IPS DF 19.7 (cell line): Measurements from ENCODE around the gene TMUB2.
"Not testable (repeated sequence)": the region's sequence is repeated elsewhere in the genome, so short reads cannot be mapped to it uniquely, and the experiment has no call there.

ENCODE experiments used
- DNase-seq: peaks from one replicate; pipeline ENCODE4 v3.0.0-alpha.2; 2013; ENCODE audit warnings: low read depth, low spot score

TMUB2 gene

DNA sequence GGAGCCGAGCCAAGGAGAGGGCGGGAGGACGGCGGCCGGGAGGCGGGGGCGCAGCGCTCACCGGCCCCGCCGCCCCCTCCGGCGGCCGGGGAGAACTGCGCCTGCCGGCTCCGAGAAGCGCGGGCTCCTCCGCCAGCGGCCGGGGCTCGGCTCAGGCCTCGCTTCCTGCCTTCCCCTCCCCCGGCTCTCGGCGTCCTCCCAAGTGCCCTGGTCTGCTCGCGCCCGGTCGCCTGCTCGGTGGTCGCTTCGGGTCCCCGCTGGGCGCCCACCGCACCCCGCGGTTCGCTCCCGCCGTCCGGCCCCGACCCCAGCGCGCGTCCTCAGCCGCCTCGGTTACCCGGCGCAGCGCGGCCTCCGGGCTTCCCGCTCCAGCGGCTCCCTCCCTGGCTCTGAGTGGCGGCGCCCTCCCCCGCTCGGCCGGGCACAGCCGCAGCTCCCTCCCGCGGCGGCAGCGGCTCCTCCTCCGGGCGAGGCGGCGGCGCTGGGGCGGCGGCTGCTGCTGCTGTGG lies 32.4 kb downstream of the TMUB2 start:
- DNase-seq, result no peak

DNA sequence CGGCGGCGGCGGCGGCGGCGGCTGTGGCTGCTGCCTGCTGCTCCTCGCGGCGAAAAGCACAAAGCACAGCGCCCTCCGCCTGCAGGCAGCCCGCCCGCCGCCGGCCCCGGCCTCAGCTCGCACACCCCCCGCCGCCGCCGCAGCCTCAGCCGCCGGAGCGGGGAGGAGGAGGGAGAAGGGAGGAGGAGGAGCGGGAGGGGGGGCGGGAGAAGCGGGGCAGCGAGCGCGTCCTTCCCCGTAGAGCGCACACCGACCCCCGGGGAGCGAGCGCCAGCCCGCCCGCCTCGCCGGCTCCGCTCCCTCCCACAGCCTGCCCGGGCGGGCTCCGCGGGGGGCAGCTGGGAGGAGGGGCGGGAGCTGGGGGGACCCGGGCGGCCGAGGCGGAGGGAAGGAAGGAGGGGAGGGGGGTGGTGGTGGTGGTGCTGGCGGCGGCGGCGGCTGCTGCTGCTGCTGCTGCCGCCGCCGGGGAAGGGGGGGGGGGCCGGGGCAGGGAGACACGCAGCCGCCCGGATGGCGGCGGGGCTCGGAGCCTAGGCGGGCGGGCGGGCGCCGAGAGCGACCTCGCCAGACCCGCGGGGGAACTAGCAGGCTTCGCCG lies 32.9 kb downstream of the TMUB2 start, which contains the start of gene UBTF:
UBTF (minus strand) TSS at position 60 of the 597 bp plus-strand sequence. CDS start 1,446 bp downstream, outside the sequence.
- no peak for DNase-seq

- DNase-seq, result no peak
These were observed 33.7 kb downstream of the TMUB2 start for GRCh38 chr17:44220213-44221083.

DNA sequence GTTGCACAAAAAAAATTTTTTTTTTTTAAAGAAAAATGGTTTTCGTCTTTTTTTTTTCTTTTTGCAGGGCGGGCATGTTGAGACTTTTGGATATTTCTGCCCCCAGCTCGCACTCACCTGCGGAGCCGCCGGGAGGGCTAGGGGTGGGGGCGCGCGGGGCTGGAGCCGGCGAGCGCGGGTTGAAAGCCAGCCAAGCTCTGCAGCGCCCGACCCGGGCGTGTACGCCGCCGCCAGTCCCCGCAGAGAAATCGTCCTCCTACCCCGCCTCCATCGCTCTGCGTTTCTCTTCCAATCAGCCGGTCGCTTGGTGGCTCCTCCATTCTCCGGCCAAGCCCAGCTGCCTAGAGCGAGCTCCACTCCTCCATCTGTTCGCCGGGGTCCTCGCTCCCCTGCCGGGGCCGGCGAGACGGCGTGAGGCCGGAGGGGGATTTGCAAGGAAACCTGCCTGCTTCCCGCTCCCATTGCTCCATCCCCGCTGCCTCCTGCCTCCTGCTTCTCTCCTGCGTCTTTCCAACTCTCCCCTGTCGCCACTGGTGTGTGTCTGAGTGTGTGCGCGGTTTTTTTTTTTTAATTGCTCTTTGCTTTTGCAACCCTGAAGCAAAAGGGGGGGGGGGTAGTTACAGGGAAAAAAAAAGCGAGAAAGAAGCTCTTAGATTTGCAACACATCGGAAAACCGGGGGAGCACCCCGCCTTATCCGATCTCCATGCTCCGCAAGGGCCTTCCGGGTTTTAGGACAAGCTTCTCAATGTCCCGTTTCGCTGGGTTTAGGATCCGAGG lies 34.5 kb downstream of the TMUB2 start:
- no peak for DNase-seq

GRCh38 chr17:44221862-44222111 lies 35.0 kb downstream of the TMUB2 start:
- no peak for DNase-seq

DNA sequence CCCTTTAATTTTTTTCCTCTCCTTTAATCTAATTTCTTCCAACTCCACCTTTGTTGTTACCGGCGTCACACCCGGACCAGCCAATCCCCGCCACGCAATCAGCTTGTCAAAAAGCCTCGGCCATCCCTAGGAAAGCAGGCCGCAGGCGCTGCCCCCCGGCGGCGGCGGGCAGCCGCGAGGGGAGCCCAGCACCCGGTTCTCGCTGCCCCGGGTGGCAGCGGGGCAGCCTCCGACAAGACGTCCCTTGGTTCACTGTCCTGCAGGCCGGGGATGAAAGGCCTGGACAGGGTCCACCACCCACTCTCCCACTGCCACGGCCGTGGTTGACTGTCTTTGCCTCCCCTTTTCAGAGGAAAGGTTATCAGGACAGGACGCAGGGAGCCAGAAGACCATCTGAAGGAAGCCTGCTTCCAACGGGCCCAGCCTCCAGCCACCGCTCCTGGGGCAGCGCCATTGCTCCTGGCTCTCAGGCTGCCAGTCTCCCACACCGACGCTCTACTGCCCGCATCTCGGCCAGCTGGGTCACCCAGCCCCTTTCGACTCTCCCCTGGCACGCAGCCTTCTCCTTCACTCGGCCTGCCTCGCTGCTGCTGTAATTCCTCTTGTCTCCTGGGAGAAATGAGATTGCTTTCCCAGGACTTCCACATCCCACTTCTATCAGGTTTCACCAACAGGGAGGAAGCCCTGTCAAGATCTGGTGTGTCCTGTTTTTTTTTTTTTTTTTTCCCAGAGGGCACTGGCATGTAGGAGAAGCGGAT lies 35.5 kb downstream of the TMUB2 start:
- DNase-seq, result no peak

- no peak for DNase-seq
These were observed 36.8 kb downstream of the TMUB2 start for GRCh38 chr17:44223541-44224071.

- DNase-seq, result no peak
These were observed 42.3 kb downstream of the TMUB2 start for GRCh38 chr17:44229090-44229489.

DNA sequence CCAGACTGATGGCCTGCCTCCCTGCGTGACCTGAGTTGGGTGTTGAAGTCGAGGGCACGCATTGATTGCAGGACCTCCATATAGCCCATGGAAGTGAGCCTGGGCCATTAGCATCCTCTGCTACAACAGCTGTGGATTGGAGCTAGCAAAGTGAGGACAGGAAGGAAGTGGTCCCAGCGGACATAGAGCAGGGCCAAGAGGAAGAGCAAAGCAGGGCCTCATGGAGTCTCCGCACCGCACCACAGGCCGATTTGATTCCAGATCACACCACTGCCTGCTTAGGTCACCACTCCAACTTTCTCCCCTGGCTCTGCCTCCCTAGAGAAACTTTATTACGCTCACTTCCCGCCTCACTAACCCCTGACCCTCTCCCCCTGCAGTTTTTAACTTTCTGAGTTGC lies 43.4 kb downstream of the TMUB2 start:
- no peak for DNase-seq

GRCh38 chr17:44232061-44232460 lies 45.3 kb downstream of the TMUB2 start:
- no peak for DNase-seq

DNA sequence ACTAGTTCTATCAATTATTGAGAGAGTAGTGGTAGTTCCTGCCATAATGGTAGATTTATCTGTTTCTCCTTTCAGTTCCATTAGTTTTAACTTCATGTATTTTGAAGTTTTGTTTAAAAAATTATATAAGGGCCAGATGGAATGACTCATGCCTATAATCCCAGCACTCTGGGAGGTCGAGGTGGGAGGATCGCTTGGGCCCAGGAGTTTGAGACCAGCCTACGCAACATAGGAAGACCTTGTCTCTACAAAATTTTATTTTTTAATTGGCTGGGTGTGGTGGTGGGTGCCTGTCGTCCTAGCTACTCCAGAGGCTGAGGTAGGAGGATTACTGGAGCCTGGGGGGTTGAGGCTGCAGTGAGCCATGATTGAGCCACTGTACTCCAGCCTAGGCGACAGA lies 46.8 kb downstream of the TMUB2 start:
- DNase-seq, result no peak

DNA sequence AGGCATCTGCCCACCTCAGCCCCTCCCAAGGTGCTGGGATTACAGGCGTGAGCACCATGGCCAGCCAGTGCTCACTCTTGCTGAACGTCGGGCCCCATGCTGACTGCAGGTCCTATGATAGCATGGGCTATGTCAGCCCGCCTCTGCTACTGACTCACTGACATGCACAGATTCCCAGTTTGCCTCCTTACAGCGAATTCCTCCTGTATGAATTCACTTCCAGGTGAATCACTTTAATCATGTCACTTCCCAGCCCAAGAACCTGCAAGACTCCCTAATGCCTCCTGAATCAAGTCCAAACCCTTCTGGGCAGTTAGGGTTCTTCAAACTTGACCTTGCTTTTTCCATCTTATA lies 48.8 kb downstream of the TMUB2 start:
- no peak for DNase-seq

DNA sequence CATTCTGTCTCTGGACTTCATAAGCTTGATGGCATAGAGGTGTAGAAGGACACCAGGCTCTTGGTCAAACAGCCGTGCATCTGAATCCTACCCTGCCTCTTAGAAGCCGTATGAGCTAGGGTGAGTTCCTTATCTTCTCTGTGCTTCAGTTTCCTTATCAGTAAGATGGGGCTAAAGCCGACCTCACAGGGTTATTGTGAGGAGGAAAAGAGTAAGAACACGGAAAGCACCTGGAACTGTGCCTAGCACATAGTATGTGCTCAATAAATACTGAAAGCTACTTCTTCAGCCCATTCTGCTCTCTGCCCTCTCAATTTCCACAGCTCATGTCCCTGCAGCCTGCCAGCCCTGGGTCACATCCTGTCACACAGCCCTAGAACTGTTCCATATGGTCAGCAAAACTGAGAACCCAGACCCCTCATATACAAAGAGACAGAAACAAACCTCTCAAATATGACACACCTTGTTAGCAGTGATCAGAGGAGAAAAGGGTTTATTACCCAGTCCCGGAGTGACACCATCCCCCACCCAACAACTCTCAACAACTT lies 49.7 kb downstream of the TMUB2 start:
- DNase-seq, result no peak

DNA sequence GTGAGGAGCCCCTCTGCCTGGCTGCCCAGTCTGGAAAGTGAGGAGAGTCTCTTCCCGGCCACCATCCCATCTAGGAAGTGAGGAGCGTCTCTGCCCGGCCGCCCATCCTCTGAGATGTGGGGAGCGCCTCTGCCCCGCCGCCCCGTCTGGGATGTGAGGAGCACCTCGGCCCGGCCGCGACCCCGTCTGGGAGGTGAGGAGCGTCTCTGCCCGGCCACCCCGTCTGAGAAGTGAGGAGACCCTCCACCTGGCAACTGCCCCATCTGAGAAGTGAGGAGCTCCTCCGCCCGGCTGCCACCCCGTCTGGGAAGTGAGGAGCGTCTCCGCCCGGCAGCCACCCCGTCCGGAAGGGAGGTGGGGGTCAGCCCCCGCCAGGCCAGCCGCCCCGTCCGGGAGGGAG lies 51.1 kb downstream of the TMUB2 start:
- not testable (repeated sequence) for DNase-seq

- DNase-seq, result no peak
These were observed 54.4 kb downstream of the TMUB2 start for GRCh38 chr17:44241106-44241624.
